Measurements from ENCODE around the gene GFRA3.

GRCh38 chr5:138280915-138281314 is 6.5 kb upstream of the GFRA3 start:
- TF ChIP-seq TAF1 (IDR thresholded peaks at IDR 0.05; ENCODE audit: low read depth) (no peak), EP300 (IDR thresholded peaks at IDR 0.05; ENCODE audit: borderline replicate concordance) (no peak), REST (IDR thresholded peaks at IDR 0.05; ENCODE audit: low read depth) (no peak), YY1 (IDR thresholded peaks at IDR 0.05; ENCODE audit: low read depth) (no peak), MAX (IDR thresholded peaks at IDR 0.05) (no peak)

All from Ishikawa (cell line).